ENCODE results near the gene PPP1R2C.

PPP1R2C gene

DNA sequence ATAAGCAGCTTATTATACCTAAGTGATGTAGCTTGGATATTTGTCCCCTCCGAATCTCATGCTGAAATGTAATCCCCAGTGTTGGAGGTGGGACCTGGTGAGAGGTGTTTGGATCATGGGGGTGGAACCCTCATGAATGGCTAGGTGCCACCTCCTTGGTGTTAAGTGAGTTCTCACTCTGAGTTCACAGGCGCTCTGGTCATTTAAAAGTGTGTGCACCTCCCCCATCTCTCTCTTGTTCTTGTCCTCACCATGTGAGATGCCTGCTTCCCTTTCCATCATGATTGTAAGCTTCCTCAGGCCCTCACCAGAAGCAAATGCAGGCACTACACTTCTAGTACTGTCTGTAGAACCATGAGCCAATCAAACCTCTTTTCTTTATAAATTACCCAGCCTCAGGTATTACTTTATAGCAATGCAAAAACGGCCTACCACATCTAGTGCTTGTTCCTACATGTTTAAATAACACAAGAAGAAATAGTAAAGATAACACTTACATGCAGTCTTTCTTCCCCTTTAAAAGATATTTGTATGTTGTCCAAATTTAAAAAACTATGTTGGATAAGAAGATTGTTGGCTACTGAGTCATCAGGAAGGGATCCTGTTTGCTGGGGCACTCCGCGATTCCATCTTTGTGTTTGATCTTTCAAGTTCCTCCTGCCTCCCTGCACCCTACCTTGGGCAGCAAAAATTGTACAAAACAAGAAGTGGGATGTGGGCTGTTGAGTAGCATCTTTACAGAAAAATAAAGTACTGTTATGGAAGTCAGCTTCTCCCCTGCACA is 29.7 kb downstream of the PPP1R2C start:
- no peak for DNase-seq (ENCODE audit: low read depth in 2 of 2)

- DNase-seq (ENCODE audit: low read depth in 2 of 2), result no peak
Measured at GRCh38 chrX:42746606-42747005, 31.4 kb downstream of the PPP1R2C start.

DNA sequence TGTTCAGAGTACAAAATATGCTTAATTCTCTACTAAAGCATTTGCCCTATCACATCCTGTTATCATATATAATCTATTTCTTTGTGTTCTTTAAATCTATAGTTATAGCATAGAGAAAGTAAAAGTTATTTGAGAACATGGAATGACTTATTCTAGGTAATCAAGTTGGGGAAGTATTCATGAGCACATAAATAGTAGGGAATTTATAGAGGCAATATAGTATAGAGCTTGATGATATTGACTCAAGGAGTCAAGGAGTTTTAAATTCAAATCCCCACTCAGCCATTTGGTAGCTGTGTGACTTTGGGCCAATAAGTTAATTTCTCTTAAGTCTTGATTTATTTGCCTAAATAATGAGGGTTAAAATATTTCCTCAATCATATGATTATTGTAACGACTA is 37.5 kb downstream of the PPP1R2C start:
- DNase-seq (ENCODE audit: low read depth in 2 of 2), result no peak

- DNase-seq (ENCODE audit: low read depth in 2 of 2), result no peak
Measured at GRCh38 chrX:42739741-42740140, 38.2 kb downstream of the PPP1R2C start.

GRCh38 chrX:42739258-42739657 is 38.7 kb downstream of the PPP1R2C start:
- DNase-seq (ENCODE audit: low read depth in 2 of 2), result no peak

DNA sequence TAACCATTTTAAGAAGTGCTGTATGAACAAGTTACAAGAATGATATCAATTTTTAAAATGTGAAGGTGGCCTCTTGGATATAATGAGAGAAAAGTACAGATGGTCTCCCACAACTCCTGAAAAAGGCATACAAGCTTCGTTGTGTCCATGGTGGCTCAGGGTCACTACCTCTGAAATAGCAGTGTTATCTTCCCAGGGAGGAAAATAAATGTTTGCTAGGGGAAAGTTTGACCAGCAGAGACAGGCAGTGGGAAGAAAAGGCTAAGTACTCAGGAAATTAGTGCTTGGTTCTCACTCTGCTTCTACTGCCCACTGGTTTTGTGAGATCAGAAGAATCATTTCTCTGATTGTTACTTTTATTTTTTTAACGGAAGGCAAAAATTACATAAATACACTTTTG is 39.4 kb downstream of the PPP1R2C start:
- no peak for DNase-seq (ENCODE audit: low read depth in 2 of 2)

- no peak for DNase-seq (ENCODE audit: low read depth in 2 of 2)
Measured at GRCh38 chrX:42735250-42735649, 42.7 kb downstream of the PPP1R2C start.

GRCh38 chrX:42732506-42732905 is 45.5 kb downstream of the PPP1R2C start:
- DNase-seq (ENCODE audit: low read depth in 2 of 2), result no peak
